Activated CD8-positive, alpha-beta memory T cell treated with anti-CD3 and anti-CD28 coated beads for 4 hours (primary cell): ENCODE measurements around the gene CCND2.

ENCODE experiments used
- DNase-seq, 2 donors: peaks; one replicate each; pipeline ENCODE4 v3.0.0-alpha.2; 2020; ENCODE audit warnings: low read depth in 2 of 2

The CCND2 gene

GRCh38 chr12:4276524-4277204, 3.1 kb downstream of the CCND2 start:
- DNase-seq = peak; percentile 67 to 81

GRCh38 chr12:4277205-4277543, 3.6 kb downstream of the CCND2 start:
- DNase-seq = no peak

GRCh38 chr12:4277857-4278256, 4.3 kb downstream of the CCND2 start:
- DNase-seq = no peak

- DNase-seq = no peak
Measured at GRCh38 chr12:4278329-4279197, 5.0 kb downstream of the CCND2 start.

- DNase-seq = no peak
Measured at GRCh38 chr12:4279198-4279690, 5.7 kb downstream of the CCND2 start.

- no peak for DNase-seq
Measured at GRCh38 chr12:4280351-4281163, 7.0 kb downstream of the CCND2 start.

GRCh38 chr12:4281173-4281654, 7.7 kb downstream of the CCND2 start:
- no peak for DNase-seq

GRCh38 chr12:4282103-4282891, 8.7 kb downstream of the CCND2 start:
- DNase-seq = no peak

- no peak for DNase-seq
Measured at GRCh38 chr12:4282892-4283511, 9.4 kb downstream of the CCND2 start.

GRCh38 chr12:4283512-4284255, 10.1 kb downstream of the CCND2 start:
- no peak for DNase-seq

GRCh38 chr12:4284306-4284705, 10.7 kb downstream of the CCND2 start:
- no peak for DNase-seq

GRCh38 chr12:4285070-4285469, 11.5 kb downstream of the CCND2 start:
- DNase-seq = no peak

- no peak for DNase-seq
Measured at GRCh38 chr12:4286228-4286627, 12.7 kb downstream of the CCND2 start.

- no peak for DNase-seq
Measured at GRCh38 chr12:4286771-4287317, 13.3 kb downstream of the CCND2 start.

- no peak for DNase-seq
Measured at GRCh38 chr12:4287325-4288211, 14.0 kb downstream of the CCND2 start.

- no peak for DNase-seq
Measured at GRCh38 chr12:4288296-4289131, 15.0 kb downstream of the CCND2 start.

GRCh38 chr12:4289231-4289878, 15.8 kb downstream of the CCND2 start:
- DNase-seq = no peak
